ENCODE results near the gene ZNF724. TPM values are rescaled to one million over a fixed set of nuclear protein-coding genes. Genes with fewer than 3 reads are reported as not detected.

Gene ZNF724
- total and polyA plus RNA-seq, 2 of the 13 experiments (the other 11 are each of a cell fraction or from before 2014, with no cell fraction given) = 1.5 to 15.0 TPM

DNA sequence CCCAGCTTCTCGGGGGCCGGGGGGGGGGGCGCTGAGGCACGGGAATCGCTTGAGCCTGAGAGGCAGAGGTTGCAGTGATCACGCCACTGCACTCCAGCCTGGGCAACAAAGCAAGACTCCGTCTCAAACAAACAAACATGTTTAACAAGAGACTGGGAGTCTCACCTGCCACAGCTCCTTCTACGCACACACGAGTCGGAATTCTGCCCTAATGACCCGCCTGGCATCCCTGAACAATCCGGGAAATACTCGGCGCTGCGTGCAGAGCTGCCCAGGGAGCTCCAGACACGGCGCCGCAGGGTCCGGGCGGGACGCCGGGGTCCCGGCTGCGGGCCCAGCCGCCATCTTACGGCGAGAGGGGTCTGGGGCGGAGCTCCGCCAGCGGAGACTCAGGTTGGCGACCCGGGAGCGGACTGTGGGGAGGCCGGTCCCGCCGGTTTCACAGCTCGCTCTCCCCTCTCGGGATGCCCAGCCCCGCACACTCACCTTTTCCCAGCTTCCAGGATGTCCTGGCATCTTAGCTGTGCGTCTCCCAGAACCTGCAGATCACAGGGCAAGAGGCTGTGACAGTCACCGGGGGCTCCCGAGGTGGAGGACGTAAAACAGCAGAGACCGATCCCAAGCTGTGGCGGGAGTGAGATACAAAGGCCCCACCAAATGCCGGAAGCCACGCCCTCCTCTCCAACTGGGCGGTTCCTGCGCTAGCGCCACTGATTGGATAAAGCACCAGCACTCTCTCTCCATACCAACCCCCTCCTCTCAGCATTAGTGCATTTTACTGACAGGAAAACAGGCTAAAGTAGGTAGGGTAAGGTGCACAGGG is 23.6 kb upstream of the ZNF724 start (continued):
- TF ChIP-seq, protein P1, sequence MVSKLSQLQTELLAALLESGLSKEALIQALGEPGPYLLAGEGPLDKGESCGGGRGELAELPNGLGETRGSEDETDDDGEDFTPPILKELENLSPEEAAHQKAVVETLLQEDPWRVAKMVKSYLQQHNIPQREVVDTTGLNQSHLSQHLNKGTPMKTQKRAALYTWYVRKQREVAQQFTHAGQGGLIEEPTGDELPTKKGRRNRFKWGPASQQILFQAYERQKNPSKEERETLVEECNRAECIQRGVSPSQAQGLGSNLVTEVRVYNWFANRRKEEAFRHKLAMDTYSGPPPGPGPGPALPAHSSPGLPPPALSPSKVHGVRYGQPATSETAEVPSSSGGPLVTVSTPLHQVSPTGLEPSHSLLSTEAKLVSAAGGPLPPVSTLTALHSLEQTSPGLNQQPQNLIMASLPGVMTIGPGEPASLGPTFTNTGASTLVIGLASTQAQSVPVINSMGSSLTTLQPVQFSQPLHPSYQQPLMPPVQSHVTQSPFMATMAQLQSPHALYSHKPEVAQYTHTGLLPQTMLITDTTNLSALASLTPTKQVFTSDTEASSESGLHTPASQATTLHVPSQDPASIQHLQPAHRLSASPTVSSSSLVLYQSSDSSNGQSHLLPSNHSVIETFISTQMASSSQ (IDR thresholded peaks at IDR 0.05; ENCODE audit: low read depth) = no peak
- TF ChIP-seq, protein P1 (CRISPR knock-in tag; IDR thresholded peaks at IDR 0.05; ENCODE audit: borderline replicate concordance) = 0 out of 2 replicates have a peak, but pooled peaks have one; percentile 36
- TF ChIP-seq NFYB (CRISPR knock-in tag; IDR thresholded peaks at IDR 0.05) (peak; percentile 84), ZNF180 (CRISPR knock-in tag; IDR thresholded peaks at IDR 0.05; ENCODE audit: borderline replicate concordance, low read depth) (no peak), NBN (conservative IDR thresholded peaks at IDR 0.05) (no peak), CBX1 (IDR thresholded peaks at IDR 0.05; ENCODE audit: low read depth) (no peak), PRDM15 (CRISPR knock-in tag; IDR thresholded peaks at IDR 0.05) (no peak), ZBTB10 (CRISPR knock-in tag; IDR thresholded peaks at IDR 0.05; ENCODE audit: borderline replicate concordance) (no peak)
- TF ChIP-seq, protein P2, sequence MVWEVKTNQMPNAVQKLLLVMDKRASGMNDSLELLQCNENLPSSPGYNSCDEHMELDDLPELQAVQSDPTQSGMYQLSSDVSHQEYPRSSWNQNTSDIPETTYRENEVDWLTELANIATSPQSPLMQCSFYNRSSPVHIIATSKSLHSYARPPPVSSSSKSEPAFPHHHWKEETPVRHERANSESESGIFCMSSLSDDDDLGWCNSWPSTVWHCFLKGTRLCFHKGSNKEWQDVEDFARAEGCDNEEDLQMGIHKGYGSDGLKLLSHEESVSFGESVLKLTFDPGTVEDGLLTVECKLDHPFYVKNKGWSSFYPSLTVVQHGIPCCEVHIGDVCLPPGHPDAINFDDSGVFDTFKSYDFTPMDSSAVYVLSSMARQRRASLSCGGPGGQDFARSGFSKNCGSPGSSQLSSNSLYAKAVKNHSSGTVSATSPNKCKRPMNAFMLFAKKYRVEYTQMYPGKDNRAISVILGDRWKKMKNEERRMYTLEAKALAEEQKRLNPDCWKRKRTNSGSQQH (CRISPR knock-in tag; IDR thresholded peaks at IDR 0.05; ENCODE audit: low read depth) = no peak
